Heart right ventricle (tissue), 16 donors: ENCODE results near the gene FOXL2. TPM values are rescaled to one million over a fixed set of nuclear protein-coding genes. Genes with fewer than 3 reads are reported as not detected.

Source experiments
- ATAC-seq, 8 donors: fragments of 200-7000 bp; cut with Tn5 transposase; one replicate each; pipeline ENCODE4 v1.9.1; 2020; ENCODE audit warnings: mild to moderate bottlenecking in 8 of 8, moderate library complexity in 8 of 8, moderate number of reproducible peaks in 1 of 8
- DNase-seq, 2 donors: peaks; one replicate each; pipeline ENCODE4 v3.0.0-alpha.2; 2020
- H3K27ac ChIP-seq, 10 donors: fragments of 200-600 bp; sonication (generic) in 2 of 10; one replicate each; pipeline versions ENCODE4 v1.5.0 to v1.8.0; 2020 to 2022; ENCODE audit warnings: mild to moderate bottlenecking in 3 of 10
- H3K27me3 ChIP-seq, 7 donors: fragments of 200-600 bp; one replicate each; pipeline ENCODE4 v1.8.0; 2021 to 2022; ENCODE audit warnings: mild to moderate bottlenecking in 2 of 7
- H3K36me3 ChIP-seq, 9 donors: fragments of 200-600 bp; sonication (generic) in 1 of 9; one replicate each; pipeline versions ENCODE4 v1.5.0 to v1.8.0; 2020 to 2022; ENCODE audit warnings: mild to moderate bottlenecking in 2 of 9
- H3K4me1 ChIP-seq, 9 donors: fragments of 200-600 bp; sonication (generic) in 1 of 9; one replicate each; pipeline versions ENCODE4 v1.5.0 to v1.8.0; 2020 to 2022; ENCODE audit warnings: mild to moderate bottlenecking in 4 of 9
- H3K4me3 ChIP-seq, 10 donors: fragments of 200-600 bp; sonication (generic) in 2 of 10; one replicate each; pipeline versions ENCODE4 v1.5.0 to v1.8.0; 2020 to 2022; ENCODE audit warnings: mild to moderate bottlenecking in 7 of 10, moderate library complexity in 2 of 10
- H3K9me3 ChIP-seq, 11 donors: fragments of 200-600 bp in 10 of 11; sonication (generic) in 2 of 11; one replicate each; pipeline versions ENCODE4 v1.5.0 to v1.8.0; 2013 to 2022; ENCODE audit warnings: mild to moderate bottlenecking in 2 of 11, control low read depth in 1 of 11, moderate library complexity in 1 of 11
- WGBS, 2 donors: extraction: QIAGEN DNeasy Blood & Tissue Kit; methylation state at CpG; one replicate each; pipeline ENCODE4 v1.1.7; 2013; ENCODE audit warnings: inconsistent platforms in 1 of 2; 5-methylcytosine and 5-hydroxymethylcytosine counted together
- intact Hi-C, 10 donors: fragments of 100-400 bp; cut with DNase I; formaldehyde crosslinking; loops; one replicate each; pipeline versions ENCODE4 v1.11.1 to v1.14.2; 2022
- polyA plus RNA-seq, 2 donors: library from polyadenylated mRNA; stranded (reverse); fragments of 200-250 nt; gene quantifications; one replicate each; pipeline ENCODE4 v1.2.3, GENCODE V29; 2013
- total RNA-seq, 10 donors: library from RNA; stranded (reverse); fragmentation: NEBNext Ultra II Directional in 3 of 10; extraction: Animal tissue kit (Norgen Biotek cat#: 25700) in 3 of 10; gene quantifications; one replicate each; pipeline versions ENCODE4 v1.2.1 to v1.2.4, GENCODE V29; 2021 to 2023
- TF ChIP-seq, protein P1 (sequence below), 9 donors: fragments of 200-600 bp; sonication (generic) in 2 of 9; IDR thresholded peaks; one replicate each; pipeline versions ENCODE4 v1.5.0 to v1.8.0; 2021 to 2022; ENCODE audit warnings: antibody characterized with exemption in 9 of 9, mild to moderate bottlenecking in 5 of 9, moderate library complexity in 1 of 9
- donor health status: Arrhythmogenic right ventricular cardiomyopathy.
- donor health status: ischemic (EF 13 %, LVEDD 7.1; RV severe dilation, severe dysfunction).
- donor health status: healthy with polysubstance abuse.
- donor health status: DM: no; HTN: yes; CAD: no.
- donor health status: DM: no; HTN: no; CAD: no.
- donor health status: ischemic (EF 25% LVEDD 6.9; RV normal size, moderate dysfunction).
- donor health status: ischemic (EF 25% LVEDD 5.7; RV mildly dilated, moderate dysfunction).
- donor health status: healthy.
- donor health status: DM: yes; HTN: yes; CAD: no.
- donor health status: Ischemic cardiomyopathy.
- donor health status: ischemic (EF 35%, LVEDD 5.7; RV mildly dilated, moderate dysfunction).
- donor health status: nonischemic (EF 11% LVEDD 7.7; RV severe dilation, severe dysfunction).
- donor health status: DM: yes; HTN: yes; CAD: no.
- donor health status: PGD.
- donor health status: ischemic (EF 29% LVEDD 5.4; RV normal size, mild dysfunction).
- donor health status: nonischemic (EF 23%, LVEDD 6.1; RV moderate dilation, normal function).

The FOXL2 gene
- total and polyA plus RNA-seq, 12 donors, result 0.12 TPM; not detected in 11

DNA sequence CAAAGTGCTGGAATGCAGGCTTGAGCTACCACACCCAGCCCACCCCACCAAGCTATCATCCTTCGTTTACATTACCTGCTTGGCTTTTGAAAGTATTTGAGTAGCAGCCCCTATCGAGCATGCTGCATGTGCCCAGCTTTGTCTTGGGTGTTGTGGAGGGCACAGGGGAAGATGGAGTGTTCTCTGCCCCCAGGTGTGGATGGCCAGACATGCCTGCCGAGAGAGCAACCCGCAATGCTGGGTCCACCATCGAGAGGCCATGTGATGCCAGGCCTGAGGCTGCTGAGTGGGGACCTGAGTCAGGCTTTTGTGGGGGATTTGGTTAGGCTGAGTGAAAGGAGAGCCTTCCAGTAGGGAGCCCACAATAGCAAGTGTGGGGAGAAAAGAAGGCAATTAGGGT is 26.0 kb upstream of the FOXL2 start:
- ATAC-seq (no peak), DNase-seq (no peak)
- no peaks in the 10 kb centered on the region for H3K9me3 ChIP-seq
- 85 to 86% methylated on average over 5 of the region's 5 CpGs for WGBS, 2 donors
- H3K27ac ChIP-seq, result no peak overlapping the region
- intact Hi-C loops, result no loop called here
- H3K27me3 ChIP-seq, result peaks cover 0 to 36% (median 26%) of the 10 kb centered on the region in 7 donors
- TF ChIP-seq, protein P1, sequence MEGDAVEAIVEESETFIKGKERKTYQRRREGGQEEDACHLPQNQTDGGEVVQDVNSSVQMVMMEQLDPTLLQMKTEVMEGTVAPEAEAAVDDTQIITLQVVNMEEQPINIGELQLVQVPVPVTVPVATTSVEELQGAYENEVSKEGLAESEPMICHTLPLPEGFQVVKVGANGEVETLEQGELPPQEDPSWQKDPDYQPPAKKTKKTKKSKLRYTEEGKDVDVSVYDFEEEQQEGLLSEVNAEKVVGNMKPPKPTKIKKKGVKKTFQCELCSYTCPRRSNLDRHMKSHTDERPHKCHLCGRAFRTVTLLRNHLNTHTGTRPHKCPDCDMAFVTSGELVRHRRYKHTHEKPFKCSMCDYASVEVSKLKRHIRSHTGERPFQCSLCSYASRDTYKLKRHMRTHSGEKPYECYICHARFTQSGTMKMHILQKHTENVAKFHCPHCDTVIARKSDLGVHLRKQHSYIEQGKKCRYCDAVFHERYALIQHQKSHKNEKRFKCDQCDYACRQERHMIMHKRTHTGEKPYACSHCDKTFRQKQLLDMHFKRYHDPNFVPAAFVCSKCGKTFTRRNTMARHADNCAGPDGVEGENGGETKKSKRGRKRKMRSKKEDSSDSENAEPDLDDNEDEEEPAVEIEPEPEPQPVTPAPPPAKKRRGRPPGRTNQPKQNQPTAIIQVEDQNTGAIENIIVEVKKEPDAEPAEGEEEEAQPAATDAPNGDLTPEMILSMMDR (IDR thresholded peaks at IDR 0.05), result no peak
- H3K4me1 ChIP-seq, result no peaks in the 10 kb centered on the region
- H3K36me3 ChIP-seq, result no peaks in the 10 kb centered on the region
- H3K4me3 ChIP-seq, result no peak overlapping the region

DNA sequence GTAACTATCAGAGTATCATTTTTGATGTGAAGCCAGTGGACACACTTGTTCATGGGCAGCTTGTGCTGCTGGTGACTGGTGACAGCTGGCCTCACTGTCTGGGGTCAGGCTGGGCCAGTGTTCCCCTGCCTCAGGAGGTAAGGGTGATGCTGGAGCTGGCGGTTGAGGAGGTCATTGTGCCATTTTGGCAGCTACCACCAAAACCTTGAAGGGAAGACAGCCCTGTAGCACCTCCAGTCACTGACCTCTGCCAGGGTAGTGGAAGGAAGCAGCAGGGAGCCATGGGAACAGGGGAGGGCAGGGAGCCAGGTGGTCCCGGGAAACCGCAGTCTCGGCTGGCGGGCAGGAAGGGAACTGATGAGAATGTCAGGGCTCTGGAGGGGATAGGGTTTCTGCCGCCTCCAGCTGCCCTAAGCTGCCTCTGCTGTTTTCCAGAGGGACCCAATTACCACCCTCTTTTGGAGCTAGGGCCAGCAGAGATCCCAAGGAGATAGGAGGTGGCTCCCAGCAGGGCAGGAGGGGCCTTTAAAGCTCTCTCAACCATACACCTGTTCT is 24.9 kb upstream of the FOXL2 start:
- no peaks in the 10 kb centered on the region for H3K4me1 ChIP-seq
- no peak for ATAC-seq
- no peak overlapping the region for H3K4me3 ChIP-seq
- intact Hi-C loops, result no loop called here
- no peak overlapping the region for H3K27ac ChIP-seq
- DNase-seq, result no peak
- TF ChIP-seq, protein P1 (IDR thresholded peaks at IDR 0.05), result no peak
- 49 to 55% methylated on average over 6 of the region's 6 CpGs for WGBS, 2 donors
- no peaks in the 10 kb centered on the region for H3K9me3 ChIP-seq
- no peaks in the 10 kb centered on the region for H3K36me3 ChIP-seq
- peaks cover 0 to 39% (median 26%) of the 10 kb centered on the region in 7 donors for H3K27me3 ChIP-seq

DNA sequence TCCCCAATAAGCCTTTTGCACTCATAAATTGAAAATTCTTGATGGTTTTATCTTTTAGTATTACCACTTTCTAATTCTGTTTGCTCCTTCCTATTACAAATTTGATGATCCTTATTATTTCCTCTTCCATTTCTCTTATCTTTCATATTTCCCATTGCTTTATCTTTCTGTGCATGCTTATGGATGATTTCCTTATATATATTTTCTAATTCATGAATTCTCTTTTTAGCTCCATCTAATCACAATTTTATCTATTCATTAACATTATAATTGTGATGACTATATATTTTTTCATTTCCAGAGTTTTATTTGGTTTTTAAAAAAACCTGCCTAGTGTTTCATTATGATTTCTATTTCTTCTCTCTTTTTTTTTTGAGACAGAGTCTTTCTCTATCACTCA is 18.0 kb upstream of the FOXL2 start:
- Histone ChIP-seq H3K4me3 (no peak overlapping the region), H3K9me3 (peaks cover 0 to 26% (median 9%) of the 10 kb centered on the region in 11 donors), H3K4me1 (peaks cover 0 to 6% (median 4%) of the 10 kb centered on the region in 9 donors), H3K27ac (no peak overlapping the region), H3K36me3 (no peaks in the 10 kb centered on the region), H3K27me3 (peaks cover 0 to 66% (median 58%) of the 10 kb centered on the region in 7 donors)
- intact Hi-C loops, result no loop called here
- TF ChIP-seq, protein P1 (IDR thresholded peaks at IDR 0.05), result no peak
- no peak for DNase-seq
- ATAC-seq, result no peak

DNA sequence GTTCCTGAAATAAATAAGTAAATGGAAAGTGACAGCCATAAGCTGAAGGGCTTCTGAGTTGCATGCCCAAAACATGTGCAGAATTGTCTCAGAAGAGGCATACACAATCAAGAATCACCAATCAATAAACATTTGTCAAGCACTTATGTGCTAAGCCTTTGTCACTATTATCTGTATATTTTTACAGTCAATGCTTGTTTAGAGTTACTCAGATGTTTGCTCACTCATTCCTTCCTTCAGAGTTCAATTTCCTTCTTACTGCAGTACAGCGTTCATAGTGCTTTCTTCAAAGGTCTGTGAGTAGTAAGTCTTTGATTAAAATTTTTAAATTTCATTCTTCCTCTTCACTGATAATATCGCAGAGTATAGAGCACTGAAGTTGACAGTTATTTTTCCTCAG is 17.3 kb upstream of the FOXL2 start:
- no peak for ATAC-seq
- intact Hi-C loops, result no loop called here
- Histone ChIP-seq H3K4me1 (peaks cover 0 to 6% (median 4%) of the 10 kb centered on the region in 9 donors), H3K4me3 (no peak overlapping the region), H3K27me3 (peaks cover 2 to 70% (median 60%) of the 10 kb centered on the region in 7 donors), H3K27ac (no peak overlapping the region), H3K36me3 (no peaks in the 10 kb centered on the region), H3K9me3 (peaks cover 0 to 26% (median 9%) of the 10 kb centered on the region in 11 donors)
- 91 to 93% methylated on average over 2 of the region's 2 CpGs for WGBS, 2 donors
- no peak for DNase-seq
- TF ChIP-seq, protein P1 (IDR thresholded peaks at IDR 0.05), result no peak
